Sigmoid colon (tissue), 4 donors: ENCODE measurements around the gene CEP97.

Experiments
- POLR2AphosphoS5 ChIP-seq, 4 donors: sonication (generic); formaldehyde crosslinking; IDR thresholded peaks; one replicate each; pipeline ENCODE4 v1.6.1; 2017; ENCODE audit warnings: antibody characterized with exemption in 4 of 4
- TF ChIP-seq, protein P1 (sequence below), 4 experiments: fragments of 450-650 bp in 3 of 4; fragments of 200-600 bp in 1 of 4; IDR thresholded peaks; one replicate each; pipeline ENCODE4 v1.5.1; 2016 to 2019; ENCODE audit warnings: antibody characterized with exemption in 4 of 4, mild to moderate bottlenecking in 3 of 4, moderate library complexity in 2 of 4

DNA sequence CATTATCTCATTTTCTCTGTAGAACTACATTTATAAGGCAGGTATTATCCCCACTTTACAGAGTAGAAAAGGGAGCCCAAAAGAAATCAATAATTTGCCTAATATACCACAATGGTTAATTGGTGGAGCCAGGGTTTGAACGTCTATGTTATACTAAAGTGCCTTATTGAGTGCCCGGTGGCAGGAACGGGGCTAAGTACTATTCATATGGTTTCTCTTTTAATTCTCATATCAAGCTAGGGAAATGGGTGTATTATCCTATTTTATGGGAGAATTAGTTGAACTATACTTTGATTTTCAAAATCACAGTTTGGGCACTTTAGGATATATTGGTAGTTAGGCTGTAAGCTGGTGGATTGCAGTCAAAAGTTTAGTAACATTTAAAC, 1.5 kb downstream of the CEP97 start:
- TF ChIP-seq, protein P1, sequence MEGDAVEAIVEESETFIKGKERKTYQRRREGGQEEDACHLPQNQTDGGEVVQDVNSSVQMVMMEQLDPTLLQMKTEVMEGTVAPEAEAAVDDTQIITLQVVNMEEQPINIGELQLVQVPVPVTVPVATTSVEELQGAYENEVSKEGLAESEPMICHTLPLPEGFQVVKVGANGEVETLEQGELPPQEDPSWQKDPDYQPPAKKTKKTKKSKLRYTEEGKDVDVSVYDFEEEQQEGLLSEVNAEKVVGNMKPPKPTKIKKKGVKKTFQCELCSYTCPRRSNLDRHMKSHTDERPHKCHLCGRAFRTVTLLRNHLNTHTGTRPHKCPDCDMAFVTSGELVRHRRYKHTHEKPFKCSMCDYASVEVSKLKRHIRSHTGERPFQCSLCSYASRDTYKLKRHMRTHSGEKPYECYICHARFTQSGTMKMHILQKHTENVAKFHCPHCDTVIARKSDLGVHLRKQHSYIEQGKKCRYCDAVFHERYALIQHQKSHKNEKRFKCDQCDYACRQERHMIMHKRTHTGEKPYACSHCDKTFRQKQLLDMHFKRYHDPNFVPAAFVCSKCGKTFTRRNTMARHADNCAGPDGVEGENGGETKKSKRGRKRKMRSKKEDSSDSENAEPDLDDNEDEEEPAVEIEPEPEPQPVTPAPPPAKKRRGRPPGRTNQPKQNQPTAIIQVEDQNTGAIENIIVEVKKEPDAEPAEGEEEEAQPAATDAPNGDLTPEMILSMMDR (IDR thresholded peaks at IDR 0.05): no peak
- TF ChIP-seq POLR2AphosphoS5 (IDR thresholded peaks at IDR 0.05): no peak
